K562 (cell line): ENCODE data around the gene PPP2R5A. TPM values are rescaled to one million over a fixed set of nuclear protein-coding genes. Genes with fewer than 3 reads are reported as not detected.
A peak's percentile ranks its signal among the peaks of the same experiment; 100 is the strongest.

Experiments used
- BCLAF1 ChIP-seq, 2 experiments: fragments of 450-650 bp in 1 of 2; IDR thresholded peaks; 2 replicates each; pipeline ENCODE4 v1.6.1; 2011 to 2017; ENCODE audit warnings: low read depth in 2 of 2, antibody characterized with exemption in 1 of 2, borderline replicate concordance in 1 of 2, low read length in 1 of 2, mild to moderate bottlenecking in 1 of 2, mixed read lengths in 1 of 2; ENCODE audit not compliant: control insufficient read depth in 1 of 2
- FOSL1 ChIP-seq: fragments of 200-800 bp; sonication (Bioruptor generic); conservative IDR thresholded peaks from 2 replicates; pipeline ENCODE4 v1.6.1; 2016; ENCODE audit warnings: missing genetic modification characterization, missing compliant biosample characterization
- GATAD2A ChIP-seq: fragments of 450-650 bp; IDR thresholded peaks from 2 replicates; pipeline ENCODE4 v1.6.1; 2017
- KLF6 ChIP-seq: fragments of 250-450 bp; sonication (Bioruptor Pico); IDR thresholded peaks from 2 replicates; pipeline ENCODE4 v1.4.0; 2020; ENCODE audit warnings: mild to moderate bottlenecking, moderate library complexity, borderline replicate concordance
- MTA3 ChIP-seq: fragments of 450-650 bp; formaldehyde crosslinking; IDR thresholded peaks from 2 replicates; pipeline ENCODE4 v1.6.1; 2017; ENCODE audit warnings: mild to moderate bottlenecking, borderline replicate concordance
- NFXL1 ChIP-seq: fragments of 450-650 bp; formaldehyde crosslinking; IDR thresholded peaks from 2 replicates; pipeline ENCODE4 v1.4.0; 2021; ENCODE audit warnings: mild to moderate bottlenecking
- TGIF2 ChIP-seq: sonication (generic); formaldehyde crosslinking; IDR thresholded peaks from 2 replicates; pipeline ENCODE4 v1.8.1; 2022; ENCODE audit warnings: mild to moderate bottlenecking, missing genetic modification reagents, moderate library complexity
- THRA ChIP-seq: fragments of 450-650 bp; IDR thresholded peaks from 2 replicates; pipeline ENCODE4 v1.6.1; 2017; ENCODE audit warnings: mild to moderate bottlenecking, moderate library complexity
- TOE1 ChIP-seq, 2 experiments: fragments of 450-650 bp in 1 of 2; sonication (generic) in 1 of 2; formaldehyde crosslinking in 1 of 2; IDR thresholded peaks; 2 replicates each; pipeline versions ENCODE4 v1.7.1 to v1.8.0; 2016 to 2022; ENCODE audit warnings: borderline replicate concordance in 2 of 2, mild to moderate bottlenecking in 2 of 2, antibody characterized with exemption in 1 of 2, inconsistent platforms in 1 of 2, low read depth in 1 of 2, missing genetic modification reagents in 1 of 2, moderate library complexity in 1 of 2
- YY1 ChIP-seq, 3 experiments: IDR thresholded peaks; 2 replicates each; pipeline ENCODE4 v1.6.1; 2011; ENCODE audit warnings: low read length in 2 of 3, mild to moderate bottlenecking in 2 of 3, moderate library complexity in 2 of 3, borderline replicate concordance in 1 of 3, control low read depth in 1 of 3, low read depth in 1 of 3; ENCODE audit not compliant: insufficient read depth in 3 of 3, insufficient replicate concordance in 2 of 3, control insufficient read depth in 1 of 3, insufficient read length in 1 of 3; ENCODE audit errors: extremely low read depth in 1 of 3
- ZNF217 ChIP-seq: sonication (generic); formaldehyde crosslinking; IDR thresholded peaks from 2 replicates; pipeline ENCODE4 v1.8.0; 2022; ENCODE audit warnings: mild to moderate bottlenecking, missing genetic modification reagents
- ZNF23 ChIP-seq: fragments of 250-450 bp; sonication (Bioruptor Pico); IDR thresholded peaks from 2 replicates; pipeline ENCODE4 v1.4.0; 2020; ENCODE audit warnings: mild to moderate bottlenecking
- ZNF395 ChIP-seq: fragments of 200-800 bp; sonication (Bioruptor generic); IDR thresholded peaks from 2 replicates; pipeline ENCODE4 v1.6.1; 2017; ENCODE audit warnings: missing genetic modification characterization, missing compliant biosample characterization
- polyA plus RNA-seq, 8 experiments: library from polyadenylated mRNA; depleted of rRNA in 4 of 8; stranded (reverse) in 5 of 8; unstranded in 3 of 8; fragments of >200 nt; fragmentation: Nextera tagmentation in 2 of 8; fragmentation: Illumina TruSeq in 1 of 8; extraction: Ambion mirVana in 2 of 8; extraction: Trizol in 1 of 8; gene quantifications; 2 replicates each; pipeline versions ENCODE4 v1.2.1 to v1.2.3, GENCODE V29; 2011 to 2014; ENCODE audit warnings: inconsistent platforms in 1 of 8, missing spikeins in 1 of 8
- total RNA-seq, 7 experiments: library from RNA; depleted of rRNA in 6 of 7; stranded (reverse); fragments of >200 nt in 6 of 7; fragmentation: Illumina TruSeq in 2 of 7; extraction: Trizol in 2 of 7; gene quantifications; 2 replicates each; pipeline versions ENCODE4 v1.2.1 to v1.2.3, GENCODE V29; 2011 to 2021; ENCODE audit warnings: low replicate concordance in 1 of 7

Gene PPP2R5A
- total and polyA plus RNA-seq, 9 of the 15 experiments (the other 6 are each of a cell fraction or from before 2014, with no cell fraction given): 26.9 to 106 (median 64.3) TPM

- TF ChIP-seq YY1 (IDR thresholded peaks at IDR 0.05; ENCODE audit: borderline replicate concordance in 1 of 3, control insufficient read depth in 1 of 3, extremely low read depth in 1 of 3, insufficient read depth in 3 of 3, insufficient read length in 1 of 3, insufficient replicate concordance in 2 of 3, low read depth in 1 of 3, low read length in 2 of 3): no peak
- peak; percentile 69 for TF ChIP-seq TOE1 (IDR thresholded peaks at IDR 0.05; ENCODE audit: borderline replicate concordance)
- TF ChIP-seq TOE1 (CRISPR knock-in tag; IDR thresholded peaks at IDR 0.05; ENCODE audit: borderline replicate concordance, low read depth): no peak
- TF ChIP-seq NFXL1 (CRISPR knock-in tag): peak; percentile 86; the same call in 1 of the 2 replicates
- no peak for TF ChIP-seq ZNF217 (CRISPR knock-in tag)
- TF ChIP-seq THRA: no peak
- TF ChIP-seq MTA3: no peak
- TF ChIP-seq KLF6 (CRISPR knock-in tag): no peak; the same call in 1 of the 2 replicates
- peak; percentile 90 for TF ChIP-seq ZNF395 (CRISPR knock-in tag)
- TF ChIP-seq FOSL1: peak; percentile 64
- no peak for TF ChIP-seq TGIF2
- peak; percentile 76; the same call in 1 of the 2 replicates for TF ChIP-seq GATAD2A
- peak; percentile 67 for TF ChIP-seq ZNF23 (CRISPR knock-in tag)
- no peak for TF ChIP-seq BCLAF1 (IDR thresholded peaks at IDR 0.05; ENCODE audit: borderline replicate concordance in 1 of 2, control insufficient read depth in 1 of 2, low read depth in 2 of 2, low read length in 1 of 2)
Measured at GRCh38 chr1:212242288-212242984, 42.8 kb upstream of the PPP2R5A start (continued).
